Measurements from ENCODE around the gene PAQR9.
"Not testable (repeated sequence)": the region's sequence is repeated elsewhere in the genome, so short reads cannot be mapped to it uniquely, and the experiment has no call there.

- TF ChIP-seq POLR2A (IDR thresholded peaks at IDR 0.05; ENCODE audit: low read depth, low read length); PAX5 (IDR thresholded peaks at IDR 0.05; ENCODE audit: insufficient read depth, low read length, severe bottlenecking); POLR2AphosphoS5 (IDR thresholded peaks at IDR 0.05; ENCODE audit: low read depth, low read length); TAF1 (IDR thresholded peaks at IDR 0.05; ENCODE audit: low read depth, low read length): not testable (repeated sequence)
Observed at GRCh38 chr3:142988221-142988620, 24.7 kb upstream of the PAQR9 start.

Measured in GM12891 (cell line).